ENCODE results near the gene ZFYVE28. TPM values are rescaled to one million over a fixed set of nuclear protein-coding genes. Genes with fewer than 3 reads are reported as not detected.

The ZFYVE28 gene
- total RNA-seq, 1 donor from 2014 or later, result 0.39 TPM

DNA sequence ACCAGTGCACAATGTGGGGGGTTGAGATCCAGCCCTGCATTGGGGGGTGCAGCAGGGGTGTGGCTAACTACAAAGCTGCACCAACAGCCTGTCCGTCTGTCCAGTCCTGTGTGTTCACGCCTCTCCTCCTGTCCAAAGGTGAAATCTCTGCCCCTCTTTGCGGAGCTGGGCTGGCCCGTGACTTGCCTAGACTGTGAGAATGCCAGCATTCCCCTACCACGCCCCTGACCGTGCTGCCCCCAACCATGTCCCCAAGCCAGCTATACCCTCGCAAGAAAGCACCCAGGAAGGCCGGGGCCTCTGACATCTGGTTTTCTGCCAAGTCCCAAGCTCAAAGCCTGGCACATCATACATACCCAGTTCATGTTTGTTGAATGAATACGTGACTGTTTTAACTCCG lies 19.2 kb downstream of the ZFYVE28 start:
- H3K4me3 ChIP-seq, result no peak overlapping the region
- H4K20me1 ChIP-seq (ENCODE audit: low read depth), result peaks cover 12% of the 10 kb centered on the region
- peaks cover 9% of the 10 kb centered on the region for H3F3A ChIP-seq (ENCODE audit: low read depth)
- no peak for TF ChIP-seq EZH2phosphoT487 (IDR thresholded peaks at IDR 0.05)
- TF ChIP-seq, protein P1, sequence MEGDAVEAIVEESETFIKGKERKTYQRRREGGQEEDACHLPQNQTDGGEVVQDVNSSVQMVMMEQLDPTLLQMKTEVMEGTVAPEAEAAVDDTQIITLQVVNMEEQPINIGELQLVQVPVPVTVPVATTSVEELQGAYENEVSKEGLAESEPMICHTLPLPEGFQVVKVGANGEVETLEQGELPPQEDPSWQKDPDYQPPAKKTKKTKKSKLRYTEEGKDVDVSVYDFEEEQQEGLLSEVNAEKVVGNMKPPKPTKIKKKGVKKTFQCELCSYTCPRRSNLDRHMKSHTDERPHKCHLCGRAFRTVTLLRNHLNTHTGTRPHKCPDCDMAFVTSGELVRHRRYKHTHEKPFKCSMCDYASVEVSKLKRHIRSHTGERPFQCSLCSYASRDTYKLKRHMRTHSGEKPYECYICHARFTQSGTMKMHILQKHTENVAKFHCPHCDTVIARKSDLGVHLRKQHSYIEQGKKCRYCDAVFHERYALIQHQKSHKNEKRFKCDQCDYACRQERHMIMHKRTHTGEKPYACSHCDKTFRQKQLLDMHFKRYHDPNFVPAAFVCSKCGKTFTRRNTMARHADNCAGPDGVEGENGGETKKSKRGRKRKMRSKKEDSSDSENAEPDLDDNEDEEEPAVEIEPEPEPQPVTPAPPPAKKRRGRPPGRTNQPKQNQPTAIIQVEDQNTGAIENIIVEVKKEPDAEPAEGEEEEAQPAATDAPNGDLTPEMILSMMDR (IDR thresholded peaks at IDR 0.05), result no peak
- no peak for TF ChIP-seq EZH2 (IDR thresholded peaks at IDR 0.05)
- H3K9me3 ChIP-seq (ENCODE audit: low read depth), result no peaks in the 10 kb centered on the region
- peaks cover 35% of the 10 kb centered on the region for H3K4me1 Mint-ChIP-seq
- no peak for DNase-seq (ENCODE audit: low spot score)
- no peaks in the 10 kb centered on the region for H3K36me3 ChIP-seq
- H3K4me3 Mint-ChIP-seq, result no peak overlapping the region
- no peaks in the 10 kb centered on the region for H3K36me3 Mint-ChIP-seq
- no peak overlapping the region for H3K9ac ChIP-seq
- peaks cover 16% of the 10 kb centered on the region for H3K4me1 ChIP-seq
- H3K27me3 ChIP-seq, result peaks cover 27% of the 10 kb centered on the region
- H3K27ac ChIP-seq, result no peak overlapping the region
- H3K9me3 Mint-ChIP-seq, result peaks cover 4% of the 10 kb centered on the region
- H3K27ac Mint-ChIP-seq, result no peak overlapping the region
- H3K4me2 ChIP-seq, result no peak overlapping the region
- H3K79me2 ChIP-seq (ENCODE audit: low read depth), result no peaks in the 10 kb centered on the region
- peaks cover 23% of the 10 kb centered on the region for H3K27me3 Mint-ChIP-seq (ENCODE audit: insufficient read depth, low read depth)
- H2AFZ ChIP-seq (replicated peaks), result no peak overlapping the region

GRCh38 chr4:2397596-2398379 lies 20.7 kb downstream of the ZFYVE28 start:
- Histone ChIP-seq H3K4me1 (peaks cover 27% of the 10 kb centered on the region), H3K79me2 (ENCODE audit: low read depth) (no peaks in the 10 kb centered on the region), H3K4me2 (no peak overlapping the region), H3K27ac (no peak overlapping the region), H4K20me1 (ENCODE audit: low read depth) (peaks cover 8% of the 10 kb centered on the region), H3F3A (ENCODE audit: low read depth) (peaks cover 6% of the 10 kb centered on the region), H2AFZ (replicated peaks) (no peak overlapping the region), H3K4me3 (no peak overlapping the region), H3K27me3 (peaks cover 19% of the 10 kb centered on the region), H3K9ac (no peak overlapping the region), H3K36me3 (no peaks in the 10 kb centered on the region), H3K9me3 (ENCODE audit: low read depth) (no peaks in the 10 kb centered on the region)
- H3K36me3 Mint-ChIP-seq, result no peaks in the 10 kb centered on the region
- H3K4me1 Mint-ChIP-seq, result peaks cover 40% of the 10 kb centered on the region
- TF ChIP-seq EZH2 (IDR thresholded peaks at IDR 0.05), result no peak
- TF ChIP-seq, protein P1 (IDR thresholded peaks at IDR 0.05), result no peak
- TF ChIP-seq EZH2phosphoT487 (IDR thresholded peaks at IDR 0.05), result no peak
- H3K4me3 Mint-ChIP-seq, result no peak overlapping the region
- H3K27ac Mint-ChIP-seq, result no peak overlapping the region
- H3K9me3 Mint-ChIP-seq, result peaks cover 4% of the 10 kb centered on the region
- DNase-seq (ENCODE audit: low spot score), result no peak
- peaks cover 27% of the 10 kb centered on the region for H3K27me3 Mint-ChIP-seq (ENCODE audit: insufficient read depth, low read depth)

- Mint-ChIP-seq H3K4me3 (no peak overlapping the region), H3K4me1 (peaks cover 36% of the 10 kb centered on the region), H3K27ac (no peak overlapping the region), H3K9me3 (peaks cover 4% of the 10 kb centered on the region), H3K27me3 (ENCODE audit: insufficient read depth, low read depth) (peaks cover 28% of the 10 kb centered on the region), H3K36me3 (no peaks in the 10 kb centered on the region)
- TF ChIP-seq EZH2phosphoT487 (IDR thresholded peaks at IDR 0.05) (no peak), EZH2 (IDR thresholded peaks at IDR 0.05) (no peak)
- TF ChIP-seq, protein P1 (IDR thresholded peaks at IDR 0.05), result no peak
- no peak overlapping the region for H3K27ac ChIP-seq
- no peaks in the 10 kb centered on the region for H3K9me3 ChIP-seq (ENCODE audit: low read depth)
- peaks cover 24% of the 10 kb centered on the region for H3K4me1 ChIP-seq
- H4K20me1 ChIP-seq (ENCODE audit: low read depth), result peaks cover 3% of the 10 kb centered on the region
- H3K36me3 ChIP-seq, result no peaks in the 10 kb centered on the region
- no peak overlapping the region for H2AFZ ChIP-seq (replicated peaks)
- H3K27me3 ChIP-seq, result peaks cover 13% of the 10 kb centered on the region
- no peak for DNase-seq (ENCODE audit: low spot score)
- no peak overlapping the region for H3K4me3 ChIP-seq
- H3K4me2 ChIP-seq, result no peak overlapping the region
- no peaks in the 10 kb centered on the region for H3K79me2 ChIP-seq (ENCODE audit: low read depth)
- no peaks in the 10 kb centered on the region for H3F3A ChIP-seq (ENCODE audit: low read depth)
- H3K9ac ChIP-seq, result no peak overlapping the region
Measured at GRCh38 chr4:2396781-2397368, 21.6 kb downstream of the ZFYVE28 start.
